Testis (tissue), 2 donors: ENCODE data around the gene SPRY4.

Source experiments
- CTCF ChIP-seq, 3 experiments: fragments of 450-650 bp in 2 of 3; fragments of 200-600 bp in 1 of 3; sonication (generic) in 1 of 3; IDR thresholded peaks; one replicate each; pipeline ENCODE4 v1.5.1; 2016 to 2019; ENCODE audit warnings: antibody characterized with exemption in 3 of 3, mild to moderate bottlenecking in 2 of 3, moderate library complexity in 1 of 3
- POLR2A ChIP-seq: fragments of 450-650 bp; IDR thresholded peaks from one replicate; pipeline ENCODE4 v1.6.1; 2017; ENCODE audit warnings: antibody characterized with exemption, mild to moderate bottlenecking, moderate library complexity

- TF ChIP-seq CTCF (IDR thresholded peaks at IDR 0.05) (no peak), POLR2A (no peak)
These were observed 46.2 kb downstream of the SPRY4 start for GRCh38 chr5:142278627-142279026.
